Ascending aorta (tissue), 2 donors: ENCODE results near the gene SLC48A1. TPM values are rescaled to one million over a fixed set of nuclear protein-coding genes. Genes with fewer than 3 reads are reported as not detected.

ENCODE experiments used
- DNase-seq, 2 donors: peaks; one replicate each; pipeline ENCODE4 v3.0.0-alpha.2; 2019; ENCODE audit warnings: low spot score in 2 of 2
- H3K27ac ChIP-seq, 2 donors: fragments of 200-600 bp; sonication (generic); one replicate each; pipeline ENCODE4 v1.5.1; 2016 to 2017; ENCODE audit warnings: mild to moderate bottlenecking in 1 of 2
- H3K27me3 ChIP-seq: fragments of 200-600 bp; sonication (generic); one replicate; pipeline ENCODE4 v1.5.1; 2017
- H3K36me3 ChIP-seq, 2 donors: fragments of 200-600 bp; sonication (generic); one replicate each; pipeline ENCODE4 v1.5.1; 2016
- H3K4me1 ChIP-seq, 2 donors: fragments of 200-600 bp; sonication (generic); one replicate each; pipeline ENCODE4 v1.5.1; 2016 to 2017; ENCODE audit warnings: mild to moderate bottlenecking in 1 of 2
- H3K4me3 ChIP-seq, 2 donors: fragments of 200-600 bp; sonication (generic); one replicate each; pipeline ENCODE4 v1.5.1; 2016 to 2017; ENCODE audit warnings: mild to moderate bottlenecking in 1 of 2
- H3K9me3 ChIP-seq, 2 donors: fragments of 200-600 bp; sonication (generic); one replicate each; pipeline ENCODE4 v1.5.1; 2016
- CTCF ChIP-seq, 3 experiments: fragments of 200-600 bp in 2 of 3; fragments of 450-650 bp in 1 of 3; sonication (generic) in 2 of 3; IDR thresholded peaks; one replicate each; pipeline ENCODE4 v1.5.1; 2016 to 2019; ENCODE audit warnings: antibody characterized with exemption in 3 of 3, mild to moderate bottlenecking in 1 of 3, moderate library complexity in 1 of 3
- intact Hi-C: fragments of 100-400 bp; cut with DNase I; formaldehyde crosslinking; loops from one replicate; pipeline ENCODE4 v1.15.1; 2023
- total RNA-seq: library from RNA; depleted of rRNA; stranded (reverse); fragments of >200 nt; gene quantifications from one replicate; pipeline ENCODE4 v1.1.0, GENCODE V29; 2016

Gene SLC48A1
- total RNA-seq, 1 donor from 2014 or later: 144 TPM

- no peak for DNase-seq
- peak overlapping the region in 1 of 2 donors; percentile 33 for H3K4me3 ChIP-seq
- H3K9me3 ChIP-seq: no peaks in the 10 kb centered on the region
- H3K27me3 ChIP-seq: no peaks in the 10 kb centered on the region
- no peak for TF ChIP-seq CTCF (IDR thresholded peaks at IDR 0.05)
- peaks cover 48 to 82% of the 10 kb centered on the region in 2 donors for H3K4me1 ChIP-seq
- intact Hi-C loops: loop anchor here (2.0 kb wide), 1 partner anchor 35 kb away; no protein-coding TSS in a partner anchor
- H3K27ac ChIP-seq: peak overlapping the region; percentile 79 to 85
- peaks cover 23 to 37% of the 10 kb centered on the region in 2 donors for H3K36me3 ChIP-seq
These were observed 28.8 kb downstream of the SLC48A1 start for GRCh38 chr12:47801904-47802246.

- intact Hi-C loops: no loop called here
- H3K4me3 ChIP-seq: peak overlapping the region in 1 of 2 donors; percentile 33
- H3K36me3 ChIP-seq: peaks cover 19 to 33% of the 10 kb centered on the region in 2 donors
- H3K27ac ChIP-seq: peak overlapping the region; percentile 79 to 85
- H3K27me3 ChIP-seq: no peaks in the 10 kb centered on the region
- no peak for DNase-seq
- H3K9me3 ChIP-seq: no peaks in the 10 kb centered on the region
- H3K4me1 ChIP-seq: peaks cover 49 to 85% of the 10 kb centered on the region in 2 donors
- TF ChIP-seq CTCF (IDR thresholded peaks at IDR 0.05): no peak
These were observed 29.3 kb downstream of the SLC48A1 start for GRCh38 chr12:47802312-47802711.

GRCh38 chr12:47803191-47803875 is 30.3 kb downstream of the SLC48A1 start:
- Histone ChIP-seq H3K36me3 (peaks cover 8 to 23% of the 10 kb centered on the region in 2 donors), H3K4me1 (peaks cover 59 to 92% of the 10 kb centered on the region in 2 donors), H3K9me3 (no peaks in the 10 kb centered on the region), H3K4me3 (no peak overlapping the region), H3K27me3 (no peaks in the 10 kb centered on the region), H3K27ac (peak overlapping the region; percentile 79 to 85)
- DNase-seq: no peak
- intact Hi-C loops: no loop called here
- no peak for TF ChIP-seq CTCF (IDR thresholded peaks at IDR 0.05)

- Histone ChIP-seq H3K4me3 (no peak overlapping the region), H3K27me3 (no peaks in the 10 kb centered on the region), H3K27ac (peak overlapping the region; percentile 79 to 85), H3K4me1 (peaks cover 66 to 98% of the 10 kb centered on the region in 2 donors), H3K36me3 (peaks cover 0 to 18% of the 10 kb centered on the region in 2 donors), H3K9me3 (no peaks in the 10 kb centered on the region)
- intact Hi-C loops: no loop called here
- no peak for TF ChIP-seq CTCF (IDR thresholded peaks at IDR 0.05)
- DNase-seq: no peak
These were observed 31.1 kb downstream of the SLC48A1 start for GRCh38 chr12:47804171-47804570.

- no peak for DNase-seq
- Histone ChIP-seq H3K9me3 (no peaks in the 10 kb centered on the region), H3K4me3 (no peak overlapping the region), H3K27ac (peak overlapping the region; percentile 79 to 85), H3K36me3 (peaks cover 0 to 18% of the 10 kb centered on the region in 2 donors), H3K4me1 (peaks cover 66 to 98% of the 10 kb centered on the region in 2 donors), H3K27me3 (no peaks in the 10 kb centered on the region)
- intact Hi-C loops: no loop called here
- no peak for TF ChIP-seq CTCF (IDR thresholded peaks at IDR 0.05)
These were observed 32.4 kb downstream of the SLC48A1 start for GRCh38 chr12:47805417-47805816.
